ENCODE data around the gene NFE2. TPM values are rescaled to one million over a fixed set of nuclear protein-coding genes. Genes with fewer than 3 reads are reported as not detected.

NFE2 gene
- total RNA-seq, 4 donors from 2014 or later, result 0.51 TPM; not detected in 3

GRCh38 chr12:54294152-54294952 lies 6.5 kb downstream of the NFE2 start:
- TF ChIP-seq, protein P1, sequence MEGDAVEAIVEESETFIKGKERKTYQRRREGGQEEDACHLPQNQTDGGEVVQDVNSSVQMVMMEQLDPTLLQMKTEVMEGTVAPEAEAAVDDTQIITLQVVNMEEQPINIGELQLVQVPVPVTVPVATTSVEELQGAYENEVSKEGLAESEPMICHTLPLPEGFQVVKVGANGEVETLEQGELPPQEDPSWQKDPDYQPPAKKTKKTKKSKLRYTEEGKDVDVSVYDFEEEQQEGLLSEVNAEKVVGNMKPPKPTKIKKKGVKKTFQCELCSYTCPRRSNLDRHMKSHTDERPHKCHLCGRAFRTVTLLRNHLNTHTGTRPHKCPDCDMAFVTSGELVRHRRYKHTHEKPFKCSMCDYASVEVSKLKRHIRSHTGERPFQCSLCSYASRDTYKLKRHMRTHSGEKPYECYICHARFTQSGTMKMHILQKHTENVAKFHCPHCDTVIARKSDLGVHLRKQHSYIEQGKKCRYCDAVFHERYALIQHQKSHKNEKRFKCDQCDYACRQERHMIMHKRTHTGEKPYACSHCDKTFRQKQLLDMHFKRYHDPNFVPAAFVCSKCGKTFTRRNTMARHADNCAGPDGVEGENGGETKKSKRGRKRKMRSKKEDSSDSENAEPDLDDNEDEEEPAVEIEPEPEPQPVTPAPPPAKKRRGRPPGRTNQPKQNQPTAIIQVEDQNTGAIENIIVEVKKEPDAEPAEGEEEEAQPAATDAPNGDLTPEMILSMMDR (IDR thresholded peaks at IDR 0.05; ENCODE audit: low read depth), result no peak

DNA sequence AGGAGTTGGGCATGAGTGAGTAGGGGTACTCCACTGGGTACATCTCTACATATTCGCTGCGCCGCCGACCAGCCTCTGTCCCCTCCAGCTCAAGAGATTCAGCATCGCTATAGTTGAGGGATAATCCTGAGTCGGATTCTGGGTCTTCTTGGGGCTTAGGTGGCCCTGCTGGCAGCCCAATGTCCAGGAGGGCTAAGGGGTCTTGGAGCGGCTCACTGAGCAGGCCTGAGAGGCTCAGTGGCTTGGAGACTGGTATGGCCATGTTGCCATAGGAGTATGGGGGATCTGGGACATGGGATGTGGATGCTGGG lies 7.9 kb downstream of the NFE2 start:
- TF ChIP-seq, protein P1 (IDR thresholded peaks at IDR 0.05; ENCODE audit: low read depth), result no peak

- TF ChIP-seq, protein P1 (IDR thresholded peaks at IDR 0.05; ENCODE audit: low read depth), result no peak
Observed at GRCh38 chr12:54292083-54292930, 8.5 kb downstream of the NFE2 start.

- TF ChIP-seq, protein P1 (IDR thresholded peaks at IDR 0.05; ENCODE audit: low read depth), result no peak
Observed at GRCh38 chr12:54287261-54288157, 13.3 kb downstream of the NFE2 start.

GRCh38 chr12:54286042-54287030 lies 14.5 kb downstream of the NFE2 start:
- TF ChIP-seq, protein P1 (IDR thresholded peaks at IDR 0.05; ENCODE audit: low read depth), result no peak

Data from subcutaneous adipose tissue (tissue), 4 donors.